ENCODE measurements around the gene ILK.

Gene ILK

DNA sequence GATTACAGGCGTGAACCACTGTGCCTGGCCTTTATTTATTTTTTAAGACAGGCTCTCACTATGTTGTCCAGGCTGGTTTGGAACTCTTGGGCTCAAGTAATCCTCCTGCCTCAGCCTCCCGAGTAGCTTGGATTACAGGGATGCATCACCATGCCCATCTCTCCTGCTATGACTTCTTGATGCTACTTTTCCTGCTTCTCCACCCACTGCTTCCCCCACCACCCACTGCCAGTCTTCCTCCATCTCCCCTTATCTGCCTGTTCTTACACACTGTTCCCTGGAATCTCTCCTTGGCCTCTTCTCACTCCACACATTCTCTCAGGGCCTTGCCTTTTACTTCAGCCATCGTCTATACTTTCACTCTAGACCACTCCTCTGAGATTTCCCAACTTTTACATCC, 32.9 kb downstream of the ILK start:
- DNase-seq (ENCODE audit: low spot score) = no peak

DNA sequence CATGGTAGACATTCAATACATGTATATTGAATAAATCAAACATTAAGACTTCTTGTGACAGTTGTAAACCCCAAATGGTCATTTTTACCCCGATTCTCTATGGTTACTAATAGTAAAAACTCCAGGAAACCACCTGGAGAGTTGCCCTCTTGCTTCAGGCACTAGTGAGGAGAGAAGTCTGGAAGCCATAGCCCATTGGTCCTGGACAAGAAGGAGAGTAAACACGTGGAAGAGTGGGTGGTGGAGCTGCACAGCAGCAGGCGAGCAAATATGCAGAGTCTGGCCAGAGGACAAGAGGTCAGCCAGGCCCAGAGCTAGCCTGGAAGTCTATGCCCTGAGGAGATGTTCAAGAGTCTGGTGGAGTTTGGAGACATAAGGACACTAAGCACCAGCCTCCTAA, 34.3 kb downstream of the ILK start:
- DNase-seq (ENCODE audit: low spot score) = no peak

GRCh38 chr11:6638429-6638828, 34.9 kb downstream of the ILK start:
- no peak for DNase-seq (ENCODE audit: low spot score)

DNA sequence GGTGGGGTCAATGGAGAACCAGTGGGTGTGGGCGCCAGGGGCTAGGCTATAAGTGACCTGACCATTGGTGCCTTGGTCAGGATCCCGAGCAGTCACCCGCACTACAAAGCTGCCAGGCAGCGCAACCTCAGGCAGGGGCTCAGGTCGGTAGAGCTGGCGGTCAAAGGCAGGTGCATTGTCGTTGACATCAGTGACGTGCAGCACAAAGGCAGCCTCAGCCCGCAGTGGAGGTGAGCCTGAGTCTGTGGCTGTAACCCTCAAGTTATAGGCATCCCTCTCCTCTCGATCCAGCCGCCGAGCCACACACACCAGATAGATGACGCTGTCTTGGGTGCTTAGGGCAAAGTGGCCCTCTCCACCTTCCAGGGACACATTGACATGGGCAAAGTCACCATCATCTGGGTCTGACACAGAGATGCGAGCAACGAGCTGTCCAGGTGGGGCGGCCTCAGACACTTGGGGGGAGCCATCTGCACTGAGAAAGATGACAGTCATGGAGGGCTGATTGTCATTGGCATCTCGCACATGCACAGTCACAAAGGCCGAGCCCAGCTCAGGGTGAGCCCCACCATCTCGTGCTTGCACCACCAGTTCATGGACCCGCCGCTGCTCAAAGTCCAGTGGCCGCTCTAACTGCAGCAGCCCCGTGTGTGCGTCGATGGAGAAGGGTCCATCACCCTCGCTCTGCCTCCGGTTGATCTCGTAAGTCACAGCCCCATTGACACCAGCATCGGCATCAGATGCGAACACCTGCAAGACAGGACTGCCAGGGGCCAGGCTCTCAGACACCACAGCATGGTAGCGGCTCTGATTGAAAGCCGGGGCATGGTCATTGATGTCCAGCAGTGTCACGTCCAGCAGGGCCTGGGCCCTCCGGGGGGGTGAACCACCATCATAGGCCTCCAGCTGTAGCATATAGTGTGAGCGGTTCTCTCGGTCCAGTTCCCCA, 36.7 kb downstream of the ILK start:
- no peak for DNase-seq (ENCODE audit: low spot score)

GRCh38 chr11:6640985-6641701, 37.6 kb downstream of the ILK start:
- no peak for DNase-seq (ENCODE audit: low spot score)

DNA sequence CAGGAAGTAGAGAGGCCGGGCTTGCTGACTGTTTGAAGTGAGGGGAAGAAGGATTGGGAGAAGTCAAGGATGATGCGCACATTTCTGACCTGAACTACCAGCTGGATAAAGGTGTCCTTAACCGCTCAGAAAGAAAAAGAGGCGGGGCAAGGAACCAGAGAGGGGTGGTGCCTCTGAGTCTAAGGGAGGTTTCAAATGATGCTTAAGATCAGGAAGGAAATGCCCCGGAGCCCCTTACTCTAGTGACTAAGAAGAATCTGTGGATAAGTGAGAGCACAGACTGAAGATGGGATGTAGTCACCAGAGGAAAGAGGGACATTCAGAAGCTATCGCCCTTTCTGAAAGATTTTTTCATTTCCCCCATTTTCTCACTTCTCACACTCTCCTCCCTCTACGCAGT, 39.4 kb downstream of the ILK start:
- DNase-seq (ENCODE audit: low spot score) = no peak

DNA sequence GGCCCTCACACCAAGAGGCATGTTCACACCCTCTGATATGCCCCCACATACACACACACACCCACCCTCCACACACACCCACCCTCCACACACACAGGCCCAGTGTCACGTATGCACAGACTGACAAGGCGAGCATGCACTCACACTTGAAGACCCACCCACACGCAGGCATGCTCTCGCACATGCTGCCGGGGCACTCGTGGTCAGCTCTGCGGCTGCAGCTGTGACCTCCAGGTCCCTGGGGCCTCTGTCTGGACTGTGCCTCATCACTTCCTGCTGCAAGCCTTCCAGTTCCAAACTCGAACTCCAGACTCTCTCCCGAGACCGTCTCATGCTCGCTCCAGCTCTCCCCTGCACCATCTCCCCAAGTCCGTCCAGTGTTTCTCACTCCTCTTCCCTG, 42.5 kb downstream of the ILK start:
- no peak for DNase-seq (ENCODE audit: low spot score)

DNA sequence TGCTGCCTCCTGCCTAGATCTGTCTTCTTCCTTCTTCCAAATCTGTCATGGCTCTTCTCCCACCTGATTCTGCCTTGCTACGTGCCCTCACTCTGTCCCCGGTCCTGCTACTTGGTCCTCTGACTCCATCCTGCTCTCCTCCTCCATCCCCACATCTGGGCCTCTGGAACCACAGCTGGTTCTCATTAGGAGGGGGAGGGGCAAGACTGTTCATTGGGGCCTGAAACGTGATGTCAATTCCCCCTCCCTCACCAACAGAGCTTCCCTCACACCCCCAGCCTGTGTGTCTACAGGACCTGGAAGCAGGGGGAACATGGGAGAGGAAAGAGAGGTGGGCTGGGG, 43.0 kb downstream of the ILK start:
- no peak for DNase-seq (ENCODE audit: low spot score)

- DNase-seq (ENCODE audit: low spot score) = no peak
Observed at GRCh38 chr11:6646918-6647679, 43.5 kb downstream of the ILK start.

- no peak for DNase-seq (ENCODE audit: low spot score)
Observed at GRCh38 chr11:6647836-6648235, 44.3 kb downstream of the ILK start.

GRCh38 chr11:6648501-6648900, 44.9 kb downstream of the ILK start:
- no peak for DNase-seq (ENCODE audit: low spot score)

DNA sequence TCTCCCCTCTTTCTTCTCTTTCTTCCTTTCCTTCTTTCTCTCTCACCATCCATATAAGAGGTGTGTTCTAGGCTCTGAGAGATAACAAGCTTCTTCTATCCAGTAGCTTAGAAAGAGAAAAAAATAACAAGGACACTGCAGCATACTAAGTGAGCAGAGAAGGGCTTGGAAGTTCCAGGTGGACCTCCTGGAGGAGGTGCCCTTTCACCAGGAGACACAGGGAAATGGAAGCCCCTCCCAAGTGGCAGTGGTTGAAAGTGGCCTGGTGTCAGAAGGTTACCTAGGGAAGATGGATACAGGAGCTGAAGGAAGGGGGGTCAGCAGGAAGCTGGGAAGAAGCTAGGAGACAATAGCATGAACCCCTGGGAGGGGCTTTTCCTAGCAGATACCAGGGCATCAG, 46.5 kb downstream of the ILK start:
- DNase-seq (ENCODE audit: low spot score) = no peak

DNA sequence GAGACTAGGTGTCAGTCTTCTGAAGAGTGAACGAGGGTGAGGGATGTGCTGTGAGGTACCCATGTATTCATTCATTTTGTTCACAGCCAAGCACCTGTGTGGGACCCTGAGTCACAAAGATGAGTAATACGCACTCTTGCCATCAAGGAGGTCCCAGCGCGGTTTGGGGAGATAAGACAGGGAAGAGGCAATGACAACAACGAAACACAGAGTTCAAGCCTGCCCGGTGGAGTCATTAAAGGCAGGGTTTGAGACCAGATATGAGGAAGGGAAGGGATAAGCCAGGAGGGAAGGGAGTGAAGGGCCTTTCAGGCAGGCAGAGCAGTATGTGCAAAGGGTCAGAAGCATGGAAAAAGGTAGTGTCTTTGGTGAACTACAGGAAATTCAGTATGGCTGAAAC, 47.4 kb downstream of the ILK start:
- DNase-seq (ENCODE audit: low spot score) = no peak

- no peak for DNase-seq (ENCODE audit: low spot score)
Observed at GRCh38 chr11:6652182-6652581, 48.6 kb downstream of the ILK start.

DNA sequence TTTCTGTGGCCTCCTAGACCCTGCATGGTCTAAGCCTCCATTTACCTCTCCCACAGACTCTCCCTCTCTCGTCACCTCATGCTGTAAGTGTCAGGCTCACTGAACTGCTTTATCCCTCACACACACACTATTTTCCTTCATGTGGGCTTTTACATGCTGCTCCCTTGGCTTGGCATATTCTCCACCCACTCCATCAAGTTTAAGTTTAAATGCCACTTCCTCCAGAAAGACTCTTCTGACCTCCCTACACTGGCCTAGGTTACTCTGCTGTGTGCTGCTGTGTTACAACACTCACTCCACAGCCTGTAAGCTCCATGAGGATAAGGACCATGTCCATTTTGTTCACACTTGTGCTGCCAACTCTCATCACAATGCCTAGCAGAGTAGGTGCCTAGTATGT, 49.5 kb downstream of the ILK start:
- DNase-seq (ENCODE audit: low spot score) = no peak

- DNase-seq (ENCODE audit: low spot score) = no peak
Observed at GRCh38 chr11:6653656-6654055, 50.1 kb downstream of the ILK start.

GRCh38 chr11:6654281-6655019, 50.9 kb downstream of the ILK start:
- no peak for DNase-seq (ENCODE audit: low spot score)

GRCh38 chr11:6655020-6655789, 51.6 kb downstream of the ILK start:
- DNase-seq (ENCODE audit: low spot score) = no peak

GRCh38 chr11:6655790-6656583, 52.4 kb downstream of the ILK start, which contains the start of gene DCHS1:
TSS of gene DCHS1 (minus strand) at chr11:6655809. CDS start at chr11:6641613, 14,196 bp downstream.
- DNase-seq (ENCODE audit: low spot score) = no peak

DNA sequence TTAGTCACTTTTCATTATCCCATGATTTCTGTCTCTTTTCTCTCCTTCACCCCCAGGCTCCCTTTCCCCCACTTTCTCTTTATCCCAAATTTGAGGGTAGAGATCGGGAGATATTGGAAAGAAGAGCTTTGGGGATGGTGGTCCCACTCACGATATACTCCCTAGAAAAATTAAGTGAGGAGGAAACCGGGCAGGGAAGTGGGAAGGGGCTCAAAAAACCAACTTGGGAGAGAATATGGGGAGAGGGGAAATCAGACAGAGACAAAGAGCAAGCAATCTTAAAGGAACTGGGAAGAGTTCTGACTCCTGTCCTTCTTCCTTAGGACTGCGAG, 53.0 kb downstream of the ILK start:
- no peak for DNase-seq (ENCODE audit: low spot score)

DNA sequence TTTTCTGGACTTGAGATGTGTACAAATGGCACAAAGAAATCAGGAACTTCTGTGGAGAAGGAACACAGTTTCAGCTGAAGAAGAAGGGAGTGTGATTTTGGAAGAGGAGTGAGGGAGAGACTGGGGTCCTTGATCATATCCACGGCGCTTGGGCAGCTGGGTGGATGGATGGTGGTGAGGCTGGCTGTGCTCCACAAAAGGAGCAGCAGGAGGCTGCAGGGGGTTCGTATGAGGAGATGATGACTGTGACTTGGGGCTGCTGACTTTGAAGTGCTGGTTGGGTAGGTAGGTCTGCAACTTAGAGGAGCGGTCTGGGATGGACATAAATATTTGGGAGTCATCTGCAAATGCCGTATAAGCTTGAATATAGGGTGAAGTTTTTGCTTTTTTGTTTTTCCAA, 53.4 kb downstream of the ILK start:
- DNase-seq (ENCODE audit: low spot score) = no peak

Data from activated CD4-positive, alpha-beta T cell treated with anti-CD3 and anti-CD28 coated beads, Interleukin-2, Interleukin-4, amounts not matched to agents 100 ng/mL and 50 ng/mL, durations not matched to agents 16 hours and 8 hours (primary cell).